Measurements from ENCODE around the gene FAM200B. TPM values are rescaled to one million over a fixed set of nuclear protein-coding genes. Genes with fewer than 3 reads are reported as not detected.

Gene FAM200B
- polyA plus RNA-seq, 10 donors: 27.3 to 37.1 (median 31.4) TPM

GRCh38 chr4:15665753-15666365 lies 15.8 kb upstream of the FAM200B start:
- DNase-seq: peak in 1 of 3 donors; percentile 22

GRCh38 chr4:15667006-15667405 lies 14.6 kb upstream of the FAM200B start:
- DNase-seq: no peak

DNA sequence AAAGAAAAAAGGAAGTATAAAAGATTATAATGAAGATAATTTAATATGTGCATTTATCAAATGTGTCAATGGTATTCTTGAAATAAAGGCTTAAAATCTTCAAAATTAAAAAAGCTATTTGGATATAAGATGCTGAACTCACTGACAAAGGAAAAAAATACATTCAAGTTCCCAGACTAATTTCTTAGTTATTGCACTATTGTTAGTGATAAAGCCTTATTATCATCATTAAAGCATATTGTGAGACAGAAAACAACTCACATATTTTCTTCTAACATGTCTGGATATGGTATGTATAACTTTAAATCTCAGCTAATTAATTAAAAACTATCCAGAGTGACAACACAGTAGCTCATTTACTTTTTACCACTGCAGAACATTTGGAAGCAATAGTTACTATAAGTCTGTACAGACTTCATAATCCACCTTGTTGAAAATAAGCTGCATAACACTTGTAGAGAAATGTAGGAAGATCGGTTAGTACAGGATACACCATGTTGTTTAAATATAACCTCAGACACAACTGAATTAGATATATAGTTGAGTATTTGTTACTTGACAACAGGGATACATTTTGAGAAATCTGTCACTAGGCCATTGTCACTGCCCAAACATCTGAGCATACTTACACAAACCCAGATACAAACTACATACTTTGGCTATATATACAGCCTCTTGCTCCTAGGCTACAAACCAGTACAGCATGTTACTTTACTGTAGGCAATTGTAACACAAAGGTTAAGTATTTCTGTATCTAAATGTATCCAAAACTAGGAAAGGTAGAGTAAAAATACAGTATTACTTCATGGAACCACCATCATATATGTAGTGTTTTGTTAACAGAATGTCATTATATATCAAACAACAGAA lies 12.8 kb upstream of the FAM200B start:
- DNase-seq: no peak

- DNase-seq: no peak
Observed at GRCh38 chr4:15670576-15670975, 11.1 kb upstream of the FAM200B start.

DNA sequence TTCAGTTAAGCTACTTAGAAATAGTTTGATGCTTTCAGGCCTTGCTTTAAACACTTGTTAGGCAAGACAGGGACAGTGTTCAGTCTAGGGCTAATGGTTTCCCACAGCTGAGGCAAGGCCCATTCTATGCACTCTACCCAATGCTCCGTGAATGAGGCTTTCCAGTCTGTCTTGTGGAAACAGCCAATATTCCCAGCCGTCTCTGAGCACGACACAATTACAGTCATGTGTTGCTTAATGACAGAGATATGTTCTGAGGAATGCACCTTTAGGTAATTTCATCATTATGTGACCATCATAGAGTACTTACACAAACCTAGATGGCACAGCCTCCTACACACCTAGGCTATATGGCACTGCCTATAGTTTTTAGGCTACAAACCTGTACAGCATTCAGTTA lies 9.5 kb upstream of the FAM200B start:
- no peak for DNase-seq

- no peak for DNase-seq
Observed at GRCh38 chr4:15673337-15673736, 8.3 kb upstream of the FAM200B start.

DNA sequence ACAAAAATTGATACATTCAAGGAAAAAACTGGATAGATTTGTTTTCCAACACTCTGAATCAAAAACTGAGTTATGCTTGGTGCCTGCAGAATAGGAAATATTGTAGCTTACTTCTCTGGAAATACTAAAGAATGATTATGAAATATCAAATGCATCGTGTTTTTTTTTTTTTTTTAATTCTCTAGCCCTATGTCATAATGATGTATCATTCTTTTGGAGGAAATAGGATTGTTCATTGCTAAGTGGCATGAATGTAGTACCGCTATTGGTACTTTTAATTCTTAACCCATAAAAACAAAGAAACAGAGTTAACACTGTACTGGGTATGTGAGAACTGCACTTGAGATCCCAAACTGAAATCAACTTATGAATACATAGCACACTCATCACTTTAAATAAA lies 7.6 kb upstream of the FAM200B start:
- DNase-seq: no peak

GRCh38 chr4:15674926-15675325 lies 6.7 kb upstream of the FAM200B start:
- DNase-seq: no peak

- no peak for DNase-seq
Observed at GRCh38 chr4:15675356-15675755, 6.3 kb upstream of the FAM200B start.

GRCh38 chr4:15676039-15676438 lies 5.6 kb upstream of the FAM200B start:
- DNase-seq: no peak

DNA sequence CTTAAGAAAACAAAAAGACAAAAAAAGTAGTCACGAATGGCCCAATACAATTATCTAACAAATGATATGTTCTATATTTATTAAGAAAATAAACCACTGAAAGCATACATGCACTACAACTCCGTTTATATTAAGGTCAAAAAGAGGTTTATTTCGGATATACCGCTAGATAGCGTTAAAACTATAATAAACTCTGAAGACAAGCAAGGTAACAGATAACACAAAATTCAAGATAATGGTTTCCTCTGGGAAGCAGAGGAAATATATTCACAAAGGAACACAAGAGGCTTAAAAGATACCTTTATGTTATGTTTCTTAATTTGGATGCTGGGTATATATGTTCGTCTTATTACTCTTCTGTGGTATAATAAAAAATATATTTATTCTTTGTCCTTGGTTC lies 4.7 kb upstream of the FAM200B start:
- DNase-seq: no peak

- DNase-seq: no peak
Observed at GRCh38 chr4:15677507-15677988, 4.1 kb upstream of the FAM200B start.

DNA sequence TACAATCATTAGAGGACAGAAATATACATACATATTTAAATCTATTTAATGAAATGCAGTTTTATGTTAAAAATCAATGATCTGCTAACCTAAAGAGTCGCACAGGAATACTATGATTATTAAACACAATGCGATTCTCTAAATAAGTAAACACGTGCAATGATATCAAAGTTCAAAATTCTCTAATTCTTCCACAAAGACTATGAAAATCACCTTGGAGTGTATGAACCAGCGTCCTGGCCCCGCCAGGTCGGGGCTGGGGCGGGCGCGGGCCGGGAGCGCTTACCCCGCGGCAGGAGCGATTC lies 608 bp upstream of the FAM200B start:
- no peak for DNase-seq

DNA sequence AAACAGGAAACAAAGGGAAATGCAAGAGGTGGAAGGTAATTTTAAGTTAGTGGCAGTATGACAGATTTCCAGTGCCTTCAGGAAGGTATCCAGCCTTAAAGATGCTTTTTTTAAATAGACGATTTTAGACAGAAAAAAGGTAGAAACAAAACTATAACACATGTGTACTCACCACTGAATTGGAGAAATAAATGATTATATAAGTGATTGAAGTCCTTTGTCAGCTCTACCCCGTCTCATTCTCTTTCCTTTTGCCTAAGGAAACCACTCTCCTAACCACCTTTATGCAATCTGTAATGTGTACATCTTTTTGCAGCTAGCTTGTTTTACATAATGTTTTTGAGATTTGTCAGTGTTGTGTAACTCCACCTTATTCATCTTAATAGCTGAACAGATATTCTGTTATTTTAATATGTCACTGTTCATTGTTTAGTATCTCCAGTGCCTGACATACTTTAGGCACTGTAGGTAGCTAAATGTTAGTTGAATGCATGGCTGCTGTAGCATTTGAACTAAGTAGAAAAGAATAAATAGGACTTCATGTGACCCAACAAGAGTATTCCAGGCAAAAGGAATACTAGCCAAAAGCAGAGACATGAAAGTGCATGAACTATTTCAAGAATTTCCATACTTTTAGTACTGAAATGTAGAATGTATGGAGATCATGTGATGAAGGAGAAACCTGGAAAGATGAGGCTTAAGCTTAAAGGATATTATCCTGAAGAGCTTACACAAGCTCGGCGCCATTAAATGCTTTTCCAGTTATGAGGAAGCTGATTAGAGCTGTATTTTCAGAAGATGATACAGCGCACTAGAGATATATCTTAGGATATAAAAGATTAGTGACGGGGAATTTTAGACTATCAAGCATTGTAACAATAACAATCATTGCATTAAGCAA lies 865 bp downstream of the FAM200B start:
- DNase-seq: peak in 1 of 3 donors; percentile 61

DNA sequence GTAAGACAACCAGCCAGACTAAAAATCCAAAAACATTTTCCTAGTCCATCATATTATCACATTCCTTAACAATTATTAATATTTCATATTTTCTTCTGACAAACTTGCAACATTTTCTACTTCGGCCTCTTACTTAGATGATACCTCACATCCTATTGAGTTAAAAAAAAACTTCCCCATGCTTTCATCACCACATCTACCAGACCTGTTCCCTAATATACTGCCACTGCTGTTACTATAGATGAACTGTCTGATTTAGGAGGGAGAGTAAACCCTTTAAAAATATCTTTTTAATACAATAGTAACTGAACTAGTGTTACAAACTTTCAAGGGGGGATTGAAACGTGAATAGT lies 1.5 kb downstream of the FAM200B start:
- no peak for DNase-seq

GRCh38 chr4:15684498-15684897 lies 2.9 kb downstream of the FAM200B start:
- DNase-seq: no peak

DNA sequence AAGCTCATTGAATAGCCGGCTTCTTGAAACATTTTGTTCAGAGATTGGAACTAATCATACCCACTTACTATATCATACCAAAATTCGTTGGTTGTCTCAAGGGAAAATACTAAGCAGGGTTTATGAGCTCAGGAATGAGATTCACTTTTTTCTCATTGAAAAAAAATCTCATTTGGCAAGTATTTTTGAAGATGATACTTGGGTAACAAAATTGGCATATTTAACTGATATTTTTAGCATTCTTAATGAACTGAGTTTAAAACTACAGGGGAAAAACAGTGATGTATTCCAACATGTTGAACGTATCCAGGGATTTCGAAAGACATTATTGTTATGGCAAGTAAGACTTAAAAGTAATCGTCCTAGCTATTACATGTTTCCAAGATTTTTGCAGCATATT lies 6.4 kb downstream of the FAM200B start:
- DNase-seq: no peak

DNA sequence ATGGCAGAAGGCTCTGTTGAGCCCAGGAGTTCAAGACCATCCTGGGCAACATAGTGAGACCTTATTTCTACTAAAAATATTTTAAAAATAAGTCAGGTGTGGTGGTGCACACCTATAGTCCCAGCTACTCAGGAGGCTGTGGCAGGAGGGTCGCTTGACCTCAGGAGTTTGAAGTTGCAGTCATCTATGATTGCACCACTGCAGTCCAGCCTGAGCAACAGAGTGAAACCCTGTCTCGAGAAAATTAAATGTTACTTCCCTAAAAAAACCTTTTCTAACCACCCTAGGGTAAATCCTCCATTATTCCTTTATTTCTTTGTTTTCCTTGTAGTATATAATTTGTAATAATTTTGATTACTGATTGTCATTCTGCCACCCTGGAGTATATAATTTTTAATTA lies 7.9 kb downstream of the FAM200B start:
- DNase-seq: no peak

- DNase-seq: peak; percentile 28 to 94 (median 62)
Observed at GRCh38 chr4:15690020-15690809, 8.6 kb downstream of the FAM200B start.

- no peak for DNase-seq
Observed at GRCh38 chr4:15691346-15692135, 9.9 kb downstream of the FAM200B start.

- no peak for DNase-seq
Observed at GRCh38 chr4:15692602-15693001, 11.0 kb downstream of the FAM200B start.

All from muscle of back (tissue), 11 donors.